ENCODE measurements around the gene SEPTIN14. TPM values are rescaled to one million over a fixed set of nuclear protein-coding genes. Genes with fewer than 3 reads are reported as not detected.

The SEPTIN14 gene
- total and polyA plus RNA-seq, 9 donors: not detected

DNA sequence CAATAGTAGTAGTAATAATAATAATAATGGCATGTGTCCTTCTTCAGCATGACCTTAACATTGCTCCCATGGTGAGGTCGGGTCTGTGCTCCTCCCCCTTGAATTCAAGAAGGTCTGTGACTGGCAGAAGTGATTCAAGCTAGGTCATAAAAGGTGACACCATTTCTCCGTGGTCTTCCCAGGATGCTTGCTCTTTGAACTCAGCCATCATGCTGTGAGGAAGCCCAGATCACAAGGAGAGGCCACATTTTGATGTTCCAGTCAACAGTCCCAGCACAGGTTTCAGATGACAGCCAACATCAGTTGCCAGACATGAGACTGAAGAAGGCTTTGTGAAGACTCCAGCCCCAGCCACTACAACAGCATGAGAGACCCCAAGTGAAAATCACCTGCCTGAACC lies 83.9 kb downstream of the SEPTIN14 start:
- H3K27me3 ChIP-seq: no peaks in the 10 kb centered on the region
- TF ChIP-seq, protein P1, sequence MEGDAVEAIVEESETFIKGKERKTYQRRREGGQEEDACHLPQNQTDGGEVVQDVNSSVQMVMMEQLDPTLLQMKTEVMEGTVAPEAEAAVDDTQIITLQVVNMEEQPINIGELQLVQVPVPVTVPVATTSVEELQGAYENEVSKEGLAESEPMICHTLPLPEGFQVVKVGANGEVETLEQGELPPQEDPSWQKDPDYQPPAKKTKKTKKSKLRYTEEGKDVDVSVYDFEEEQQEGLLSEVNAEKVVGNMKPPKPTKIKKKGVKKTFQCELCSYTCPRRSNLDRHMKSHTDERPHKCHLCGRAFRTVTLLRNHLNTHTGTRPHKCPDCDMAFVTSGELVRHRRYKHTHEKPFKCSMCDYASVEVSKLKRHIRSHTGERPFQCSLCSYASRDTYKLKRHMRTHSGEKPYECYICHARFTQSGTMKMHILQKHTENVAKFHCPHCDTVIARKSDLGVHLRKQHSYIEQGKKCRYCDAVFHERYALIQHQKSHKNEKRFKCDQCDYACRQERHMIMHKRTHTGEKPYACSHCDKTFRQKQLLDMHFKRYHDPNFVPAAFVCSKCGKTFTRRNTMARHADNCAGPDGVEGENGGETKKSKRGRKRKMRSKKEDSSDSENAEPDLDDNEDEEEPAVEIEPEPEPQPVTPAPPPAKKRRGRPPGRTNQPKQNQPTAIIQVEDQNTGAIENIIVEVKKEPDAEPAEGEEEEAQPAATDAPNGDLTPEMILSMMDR (IDR thresholded peaks at IDR 0.05): no peak
- TF ChIP-seq EP300 (IDR thresholded peaks at IDR 0.05) (no peak), POLR2A (IDR thresholded peaks at IDR 0.05) (no peak)
- WGBS, 3 donors: 21 to 35% (median 27%) methylated on average over 2 of the region's 2 CpGs
- DNase-seq: no peak
- H3K4me3 ChIP-seq: no peak overlapping the region
- H3K4me1 ChIP-seq (ENCODE audit: insufficient read depth): no peaks in the 10 kb centered on the region
- intact Hi-C loops (cut with DNase I): no loop called here
- no peaks in the 10 kb centered on the region for H3K9me3 ChIP-seq
- no peaks in the 10 kb centered on the region for H3K36me3 ChIP-seq
- H3K27ac ChIP-seq: no peak overlapping the region

DNA sequence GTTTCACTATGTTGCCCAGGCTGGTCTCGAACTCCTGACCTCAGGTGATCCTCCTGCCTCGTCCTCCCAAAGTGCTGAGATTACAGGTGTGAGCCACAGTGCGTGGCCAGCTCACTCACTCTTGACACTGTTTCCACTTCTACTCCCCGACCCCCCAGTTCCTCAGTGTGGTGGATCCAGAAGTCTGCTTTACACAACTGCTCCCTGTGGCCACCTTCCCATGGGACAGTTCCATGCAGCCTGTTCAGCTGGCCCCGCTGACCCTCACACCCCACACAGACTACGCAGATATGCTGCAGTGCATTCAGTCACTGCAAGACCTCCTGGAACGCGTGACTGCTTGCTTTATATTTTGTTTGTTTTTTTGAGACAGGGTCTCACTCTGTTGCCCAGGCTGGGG lies 86.4 kb downstream of the SEPTIN14 start:
- Histone ChIP-seq H3K9me3 (peaks cover 0 to 5% of the 10 kb centered on the region in 2 donors), H3K27ac (no peak overlapping the region), H3K27me3 (no peaks in the 10 kb centered on the region), H3K36me3 (no peaks in the 10 kb centered on the region), H3K4me1 (ENCODE audit: insufficient read depth) (no peaks in the 10 kb centered on the region), H3K4me3 (no peak overlapping the region)
- intact Hi-C loops (cut with DNase I): no loop called here
- DNase-seq: no peak
- TF ChIP-seq EP300 (IDR thresholded peaks at IDR 0.05) (no peak), POLR2A (IDR thresholded peaks at IDR 0.05) (no peak)
- TF ChIP-seq, protein P1 (IDR thresholded peaks at IDR 0.05): no peak
- WGBS, 3 donors: 89 to 91% (median 90%) methylated on average over 8 of the region's 8 CpGs

DNA sequence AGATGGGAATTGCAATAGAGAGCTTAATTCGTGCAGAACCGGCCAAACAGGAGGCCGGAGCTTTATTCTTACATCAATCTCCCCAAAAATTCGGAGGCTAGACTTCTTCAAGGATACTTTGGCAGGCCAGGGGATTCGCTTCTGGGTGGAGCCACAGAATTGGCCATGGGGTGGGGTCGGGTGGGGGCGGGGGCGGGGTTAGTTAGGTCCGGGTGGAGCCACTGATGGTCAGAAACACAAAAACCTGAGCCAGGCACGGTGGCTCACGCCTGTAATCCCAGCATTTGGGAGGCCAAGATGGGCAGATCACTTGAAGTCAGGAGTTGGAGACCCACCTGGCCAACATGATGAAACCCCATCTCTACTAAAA lies 87.5 kb downstream of the SEPTIN14 start:
- intact Hi-C loops (cut with DNase I): no loop called here
- Histone ChIP-seq H3K9me3 (peaks cover 0 to 5% of the 10 kb centered on the region in 2 donors), H3K4me3 (no peak overlapping the region), H3K36me3 (no peaks in the 10 kb centered on the region), H3K27me3 (no peaks in the 10 kb centered on the region), H3K4me1 (ENCODE audit: insufficient read depth) (no peaks in the 10 kb centered on the region), H3K27ac (no peak overlapping the region)
- WGBS, 3 donors: 47 to 60% (median 48%) methylated on average over 11 of the region's 11 CpGs
- TF ChIP-seq, protein P1 (IDR thresholded peaks at IDR 0.05): no peak
- TF ChIP-seq POLR2A (IDR thresholded peaks at IDR 0.05): no peak
- TF ChIP-seq EP300 (IDR thresholded peaks at IDR 0.05): no peak
- no peak for DNase-seq

DNA sequence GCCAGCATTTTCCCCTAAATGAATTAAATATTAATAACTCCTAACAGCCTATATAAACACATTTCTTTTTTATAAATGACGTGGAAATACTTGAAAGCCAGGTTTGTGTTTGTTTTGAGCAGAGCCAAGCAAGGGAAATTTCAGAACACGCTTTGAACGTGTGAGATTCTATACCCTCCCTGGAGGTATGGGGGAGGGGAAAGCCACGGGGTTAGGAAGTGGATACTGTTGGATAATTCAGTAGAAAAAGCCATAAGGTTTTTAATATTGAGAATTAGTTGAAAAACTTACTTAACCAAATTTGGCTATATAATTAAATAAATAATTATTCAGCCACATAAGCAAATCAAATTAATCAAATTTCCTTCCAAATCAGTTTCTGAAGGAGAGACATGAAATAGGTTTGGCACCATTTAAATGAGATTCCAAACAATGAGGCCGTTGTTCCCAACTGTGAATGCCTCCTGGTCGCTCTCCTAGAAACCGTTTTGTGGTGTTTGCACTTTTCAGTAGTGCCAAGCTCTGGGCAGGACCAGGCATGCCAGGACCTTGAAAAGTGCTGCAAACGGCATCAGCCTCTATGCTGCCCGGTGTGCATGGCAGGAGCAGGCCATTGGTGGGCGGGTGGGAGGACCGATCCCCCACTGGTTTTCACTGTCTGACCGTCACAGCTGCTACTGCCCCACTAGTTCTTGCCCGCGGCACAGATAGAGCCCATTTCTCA lies 88.1 kb downstream of the SEPTIN14 start:
- Histone ChIP-seq H3K27me3 (no peaks in the 10 kb centered on the region), H3K4me1 (ENCODE audit: insufficient read depth) (no peaks in the 10 kb centered on the region), H3K9me3 (peaks cover 0 to 5% of the 10 kb centered on the region in 2 donors), H3K4me3 (no peak overlapping the region), H3K27ac (no peak overlapping the region), H3K36me3 (no peaks in the 10 kb centered on the region)
- WGBS, 3 donors: 54 to 69% (median 63%) methylated on average over 14 of the region's 14 CpGs
- no peak for DNase-seq
- TF ChIP-seq POLR2A (IDR thresholded peaks at IDR 0.05) (no peak), EP300 (IDR thresholded peaks at IDR 0.05) (no peak)
- TF ChIP-seq, protein P1 (IDR thresholded peaks at IDR 0.05): no peak
- intact Hi-C loops (cut with DNase I): no loop called here
